ENCODE results near the gene IRAK1.
"Not testable (repeated sequence)": the region's sequence is repeated elsewhere in the genome, so short reads cannot be mapped to it uniquely, and the experiment has no call there.

Gene IRAK1

GRCh38 chrX:153995504-153995903 lies 24.2 kb downstream of the IRAK1 start:
- DNase-seq (ENCODE audit: low spot score) = no peak

- DNase-seq (ENCODE audit: low spot score) = not testable (repeated sequence)
Observed at GRCh38 chrX:153994398-153994797, 25.3 kb downstream of the IRAK1 start.

- no peak for DNase-seq (ENCODE audit: low spot score)
Observed at GRCh38 chrX:153993978-153994377, 25.7 kb downstream of the IRAK1 start.

GRCh38 chrX:153993079-153993478 lies 26.6 kb downstream of the IRAK1 start:
- no peak for DNase-seq (ENCODE audit: low spot score)

- DNase-seq (ENCODE audit: low spot score) = no peak
Observed at GRCh38 chrX:153992180-153992579, 27.5 kb downstream of the IRAK1 start.

GRCh38 chrX:153991013-153991580 lies 28.6 kb downstream of the IRAK1 start:
- DNase-seq (ENCODE audit: low spot score) = no peak

- no peak for DNase-seq (ENCODE audit: low spot score)
Observed at GRCh38 chrX:153989973-153990655, 29.6 kb downstream of the IRAK1 start.

GRCh38 chrX:153988493-153988892 lies 31.2 kb downstream of the IRAK1 start:
- DNase-seq (ENCODE audit: low spot score) = no peak

- no peak for DNase-seq (ENCODE audit: low spot score)
Observed at GRCh38 chrX:153984351-153985178, 35.1 kb downstream of the IRAK1 start.

GRCh38 chrX:153983321-153983801 lies 36.3 kb downstream of the IRAK1 start:
- DNase-seq (ENCODE audit: low spot score) = no peak

- DNase-seq (ENCODE audit: low spot score) = peak; percentile 34
Observed at GRCh38 chrX:153981771-153982533, 37.8 kb downstream of the IRAK1 start.

GRCh38 chrX:153981231-153981630 lies 38.5 kb downstream of the IRAK1 start:
- DNase-seq (ENCODE audit: low spot score) = no peak

- not testable (repeated sequence) for DNase-seq (ENCODE audit: low spot score)
Observed at GRCh38 chrX:153980394-153980793, 39.3 kb downstream of the IRAK1 start.

GRCh38 chrX:153974726-153975286 lies 44.9 kb downstream of the IRAK1 start:
- no peak for DNase-seq (ENCODE audit: low spot score)

- DNase-seq (ENCODE audit: low spot score) = no peak
Observed at GRCh38 chrX:153974003-153974725, 45.5 kb downstream of the IRAK1 start.

GRCh38 chrX:153973127-153974002 lies 46.3 kb downstream of the IRAK1 start:
- no peak for DNase-seq (ENCODE audit: low spot score)

- DNase-seq (ENCODE audit: low spot score) = peak; percentile 78
Observed at GRCh38 chrX:153972368-153973126, 47.2 kb downstream of the IRAK1 start, which contains the start of gene TMEM187. TMEM187 (plus strand) TSS chrX:153972754; CDS start chrX:153982063, 9,309 bp downstream.

GRCh38 chrX:153971450-153972367 lies 48.0 kb downstream of the IRAK1 start, which contains the start of gene HCFC1:
HCFC1 (minus strand) TSS chrX:153971818; CDS start chrX:153970840, 978 bp downstream.
- DNase-seq (ENCODE audit: low spot score) = peak; percentile 88

Data from globus pallidus (tissue), 1 donor.